GM13977 (cell line): ENCODE results near the gene SGK2.
A peak's percentile ranks its signal among the peaks of the same experiment; 100 is the strongest.

Experiments
- DNase-seq: peaks from one replicate; pipeline ENCODE4 v3.0.0; 2012; ENCODE audit warnings: low spot score
- CTCF ChIP-seq: IDR thresholded peaks from 2 replicates; pipeline ENCODE4 v1.5.1; 2012; ENCODE audit warnings: mild to moderate bottlenecking, control low read depth; ENCODE audit not compliant: insufficient read depth; ENCODE audit errors: extremely low read depth, missing control alignments
- in situ Hi-C: fragments of 300-500 bp; cut with MboI; formaldehyde crosslinking; loops from one replicate; pipeline ENCODE4 v1.12.0; 2022; ENCODE audit warnings: low sequenced_read_pairs, low pct_unique_long_range_greater_than_20kb, mixed read lengths, inconsistent platforms; ENCODE audit not compliant: unreplicated experiment

SGK2 gene

GRCh38 chr20:43558412-43559146, at the start of gene SGK2:
TSS of gene SGK2 (plus strand) at chr20:43559027. CDS start at chr20:43566496, 7,469 bp downstream.
- TF ChIP-seq CTCF: no peak
- DNase-seq: no peak
- in situ Hi-C loops: no loop called here

- in situ Hi-C loops: no loop called here
- no peak for TF ChIP-seq CTCF
- DNase-seq: no peak
These were observed 46.9 kb upstream of the SGK2 start for GRCh38 chr20:43511879-43512278.

GRCh38 chr20:43513372-43513930, 45.4 kb upstream of the SGK2 start:
- DNase-seq: no peak
- no peak for TF ChIP-seq CTCF
- in situ Hi-C loops: no loop called here

- in situ Hi-C loops: no loop called here
- peak; percentile 29 for TF ChIP-seq CTCF
- DNase-seq: peak; percentile 98
These were observed 44.7 kb upstream of the SGK2 start for GRCh38 chr20:43513931-43514647.

- no peak for TF ChIP-seq CTCF
- DNase-seq: peak; percentile 51
- in situ Hi-C loops: no loop called here
These were observed 44.2 kb upstream of the SGK2 start for GRCh38 chr20:43514648-43514999.

- in situ Hi-C loops: no loop called here
- DNase-seq: no peak
- no peak for TF ChIP-seq CTCF
These were observed 43.2 kb upstream of the SGK2 start for GRCh38 chr20:43515628-43516027.
